HG02678 (cell line): ENCODE results near the gene GPAT3.
"Not testable (repeated sequence)": the region's sequence is repeated elsewhere in the genome, so short reads cannot be mapped to it uniquely, and the experiment has no call there.

ENCODE experiments used
- ATAC-seq: cut with Tn5 transposase; IDR thresholded peaks from one replicate; pipeline ENCODE4 v1.9.1; 2021; ENCODE audit warnings: mild to moderate bottlenecking, moderate library complexity; ENCODE audit not compliant: unreplicated experiment

The GPAT3 gene

GRCh38 chr4:83591730-83592129, 55.8 kb downstream of the GPAT3 start:
- ATAC-seq: no peak

- ATAC-seq: no peak
These were observed 63.3 kb downstream of the GPAT3 start for GRCh38 chr4:83599183-83599582.

GRCh38 chr4:83603129-83603528, 67.2 kb downstream of the GPAT3 start:
- no peak for ATAC-seq

- no peak for ATAC-seq
These were observed 68.4 kb downstream of the GPAT3 start for GRCh38 chr4:83604321-83604720.

- no peak for ATAC-seq
These were observed 69.3 kb downstream of the GPAT3 start for GRCh38 chr4:83605210-83605609.

- ATAC-seq: no peak
These were observed 69.8 kb downstream of the GPAT3 start for GRCh38 chr4:83605744-83606172.

- no peak for ATAC-seq
These were observed 70.6 kb downstream of the GPAT3 start for GRCh38 chr4:83606460-83606859.

GRCh38 chr4:83606898-83607297, 71.0 kb downstream of the GPAT3 start:
- no peak for ATAC-seq

GRCh38 chr4:83609365-83609764, 73.5 kb downstream of the GPAT3 start:
- ATAC-seq: no peak

GRCh38 chr4:83610729-83611128, 74.8 kb downstream of the GPAT3 start:
- ATAC-seq: no peak

- ATAC-seq: no peak
These were observed 77.1 kb downstream of the GPAT3 start for GRCh38 chr4:83613023-83613422.

GRCh38 chr4:83613994-83614393, 78.1 kb downstream of the GPAT3 start:
- ATAC-seq: no peak

- ATAC-seq: no peak
These were observed 80.3 kb downstream of the GPAT3 start for GRCh38 chr4:83616252-83616651.

GRCh38 chr4:83617371-83618035, 81.6 kb downstream of the GPAT3 start:
- ATAC-seq: no peak

- ATAC-seq: no peak
These were observed 82.5 kb downstream of the GPAT3 start for GRCh38 chr4:83618431-83618830.

GRCh38 chr4:83618991-83619645, 83.2 kb downstream of the GPAT3 start:
- ATAC-seq: no peak

GRCh38 chr4:83622127-83622526, 86.2 kb downstream of the GPAT3 start:
- ATAC-seq: not testable (repeated sequence)

GRCh38 chr4:83625821-83626220, 89.9 kb downstream of the GPAT3 start:
- ATAC-seq: no peak

GRCh38 chr4:83626245-83626836, 90.4 kb downstream of the GPAT3 start:
- no peak for ATAC-seq

- ATAC-seq: no peak
These were observed 94.2 kb downstream of the GPAT3 start for GRCh38 chr4:83629945-83630721.

GRCh38 chr4:83631066-83631465, 95.2 kb downstream of the GPAT3 start:
- no peak for ATAC-seq

GRCh38 chr4:83636930-83637329, 101.0 kb downstream of the GPAT3 start:
- ATAC-seq: no peak
